GM18873 (cell line): ENCODE results near the gene MRC2.
"Not testable (repeated sequence)": the region's sequence is repeated elsewhere in the genome, so short reads cannot be mapped to it uniquely, and the experiment has no call there.

Source experiments
- ATAC-seq: cut with Tn5 transposase; IDR thresholded peaks from one replicate; pipeline ENCODE4 v1.9.1; 2021; ENCODE audit warnings: mild to moderate bottlenecking, moderate library complexity, moderate number of reproducible peaks; ENCODE audit not compliant: unreplicated experiment, low FRiP score

Gene MRC2

GRCh38 chr17:62627219-62627903 is at the start of gene MRC2:
Gene MRC2 (plus strand): TSS chr17:62627670. CDS start chr17:62627803, 133 bp downstream.
- no peak for ATAC-seq

- ATAC-seq = no peak
Measured at GRCh38 chr17:62578757-62579487, 48.5 kb upstream of the MRC2 start.

- ATAC-seq = no peak
Measured at GRCh38 chr17:62580947-62581346, 46.5 kb upstream of the MRC2 start.

- ATAC-seq = no peak
Measured at GRCh38 chr17:62581764-62582163, 45.7 kb upstream of the MRC2 start.

- no peak for ATAC-seq
Measured at GRCh38 chr17:62587554-62587953, 39.9 kb upstream of the MRC2 start.

GRCh38 chr17:62588109-62588508 is 39.4 kb upstream of the MRC2 start:
- no peak for ATAC-seq

- ATAC-seq = no peak
Measured at GRCh38 chr17:62591333-62591732, 36.1 kb upstream of the MRC2 start.

- not testable (repeated sequence) for ATAC-seq
Measured at GRCh38 chr17:62591822-62592221, 35.6 kb upstream of the MRC2 start.

GRCh38 chr17:62592341-62593099 is 35.0 kb upstream of the MRC2 start:
- no peak for ATAC-seq

GRCh38 chr17:62595484-62595883 is 32.0 kb upstream of the MRC2 start:
- no peak for ATAC-seq

GRCh38 chr17:62596662-62597061 is 30.8 kb upstream of the MRC2 start:
- ATAC-seq = no peak

- no peak for ATAC-seq
Measured at GRCh38 chr17:62597150-62597549, 30.3 kb upstream of the MRC2 start.

- ATAC-seq = no peak
Measured at GRCh38 chr17:62597920-62598319, 29.6 kb upstream of the MRC2 start.

- ATAC-seq = no peak
Measured at GRCh38 chr17:62599964-62600657, 27.4 kb upstream of the MRC2 start.

GRCh38 chr17:62600805-62601204 is 26.7 kb upstream of the MRC2 start:
- ATAC-seq = no peak

- ATAC-seq = no peak
Measured at GRCh38 chr17:62601471-62601870, 26.0 kb upstream of the MRC2 start.

GRCh38 chr17:62603783-62604182 is 23.7 kb upstream of the MRC2 start:
- not testable (repeated sequence) for ATAC-seq

GRCh38 chr17:62605588-62605987 is 21.9 kb upstream of the MRC2 start:
- ATAC-seq = no peak

- no peak for ATAC-seq
Measured at GRCh38 chr17:62611292-62611691, 16.2 kb upstream of the MRC2 start.

GRCh38 chr17:62611728-62612127 is 15.7 kb upstream of the MRC2 start:
- ATAC-seq = no peak

- ATAC-seq = not testable (repeated sequence)
Measured at GRCh38 chr17:62612289-62612688, 15.2 kb upstream of the MRC2 start.
